ENCODE results near the gene MED19. TPM values are rescaled to one million over a fixed set of nuclear protein-coding genes. Genes with fewer than 3 reads are reported as not detected.

Gene MED19
- total RNA-seq (2014; rRNA removed; shearing (Covaris generic)) = 17.9 and 19.1 TPM in 2 replicates

DNA sequence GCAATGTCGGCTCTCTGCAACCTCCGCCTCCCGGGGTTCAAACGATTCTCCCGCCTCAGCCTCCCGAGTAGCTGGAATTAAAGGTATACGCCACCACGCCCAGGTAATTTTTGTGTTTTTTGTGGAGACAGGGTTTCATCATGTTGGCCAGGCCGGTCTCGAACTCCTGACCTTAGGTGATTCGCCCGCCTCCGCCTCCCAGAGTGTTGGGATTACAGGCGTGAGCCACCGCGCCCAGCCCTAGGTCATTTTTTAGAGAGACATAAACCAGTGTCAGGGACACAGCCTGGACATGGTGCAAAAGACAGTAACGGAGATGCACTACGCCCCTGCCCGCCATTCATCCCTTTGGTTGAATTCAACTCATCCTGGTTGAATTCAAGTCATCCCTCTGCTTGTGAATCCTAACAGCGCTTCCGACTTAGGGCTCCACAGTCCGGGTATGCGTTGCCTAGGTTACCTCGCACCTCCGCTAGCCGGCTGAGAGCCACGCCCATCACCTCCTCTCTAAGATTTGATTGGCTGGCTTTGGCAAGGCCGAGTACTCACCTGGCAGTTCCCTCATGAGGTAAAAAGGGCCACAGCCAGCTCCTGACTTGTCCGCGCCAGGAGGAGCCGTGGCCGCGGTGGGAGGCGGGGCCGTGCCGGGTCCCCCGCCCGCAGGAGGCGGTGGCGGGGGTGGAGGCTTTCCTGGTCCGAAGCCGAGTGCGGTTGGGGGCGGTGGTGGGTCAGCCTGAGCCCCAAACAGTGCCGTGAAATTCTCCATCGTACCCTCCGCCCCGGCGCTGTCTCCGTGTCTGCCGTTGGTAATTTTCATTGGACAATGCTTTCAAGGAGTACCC is at the start of gene MED19:
Gene MED19 (minus strand): TSS at position 802 of the 842 bp plus-strand sequence. CDS start 36 bp downstream, at position 766.
- Histone ChIP-seq H3K36me3 (replicated peaks; ENCODE audit: control insufficient read depth, insufficient read depth, low read length) (no peaks in the 10 kb centered on the region), H3K4me3 (ENCODE audit: insufficient read depth, low read depth, low read length) (peak within 1 kb of the TSS; percentile 93), H3K27me3 (ENCODE audit: control insufficient read depth, insufficient read depth, low read length) (no peaks in the 10 kb centered on the region)
- peak; percentile 95 for DNase-seq

DNA sequence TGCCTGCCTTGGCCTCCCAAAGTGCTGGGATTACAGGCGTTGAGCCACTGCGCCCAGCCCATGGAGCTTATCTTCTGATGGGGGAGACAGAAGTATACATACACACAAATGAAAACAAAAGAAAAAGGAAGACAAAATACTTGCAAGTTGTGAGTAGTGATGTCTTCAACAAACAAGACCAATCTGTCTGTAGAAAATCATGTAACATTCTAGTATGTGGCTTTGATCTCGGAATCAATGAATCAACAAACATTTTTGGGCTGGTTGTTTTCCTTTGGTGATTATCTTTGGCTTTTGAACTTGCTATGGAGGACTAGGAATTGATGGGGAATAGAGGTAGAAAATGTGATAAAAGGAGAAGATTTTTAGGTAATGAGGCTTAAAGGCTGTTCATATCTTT is 46.2 kb upstream of the MED19 start:
- Histone ChIP-seq H3K27me3 (ENCODE audit: control insufficient read depth, insufficient read depth, low read length) (no peaks in the 10 kb centered on the region; the same call in 1 of the 2 replicates), H3K36me3 (replicated peaks; ENCODE audit: control insufficient read depth, insufficient read depth, low read length) (no peaks in the 10 kb centered on the region), H3K4me3 (ENCODE audit: insufficient read depth, low read depth, low read length) (no peak overlapping the region)
- no peak for DNase-seq

- Histone ChIP-seq H3K36me3 (replicated peaks; ENCODE audit: control insufficient read depth, insufficient read depth, low read length) (no peaks in the 10 kb centered on the region), H3K27me3 (ENCODE audit: control insufficient read depth, insufficient read depth, low read length) (no peaks in the 10 kb centered on the region; the same call in 1 of the 2 replicates), H3K4me3 (ENCODE audit: insufficient read depth, low read depth, low read length) (no peak overlapping the region)
- peak; percentile 55 for DNase-seq
Observed at GRCh38 chr11:57752954-57753353, 40.9 kb upstream of the MED19 start.

- Histone ChIP-seq H3K27me3 (ENCODE audit: control insufficient read depth, insufficient read depth, low read length) (no peaks in the 10 kb centered on the region; the same call in 1 of the 2 replicates), H3K36me3 (replicated peaks; ENCODE audit: control insufficient read depth, insufficient read depth, low read length) (no peaks in the 10 kb centered on the region), H3K4me3 (ENCODE audit: insufficient read depth, low read depth, low read length) (no peak within 1 kb of the TSS)
- DNase-seq = peak; percentile 77
Observed at GRCh38 chr11:57751676-57752253, 39.8 kb upstream of the MED19 start, which contains the start of gene BTBD18. BTBD18 (minus strand) TSS chr11:57751819; CDS start chr11:57751188, 631 bp downstream.

DNA sequence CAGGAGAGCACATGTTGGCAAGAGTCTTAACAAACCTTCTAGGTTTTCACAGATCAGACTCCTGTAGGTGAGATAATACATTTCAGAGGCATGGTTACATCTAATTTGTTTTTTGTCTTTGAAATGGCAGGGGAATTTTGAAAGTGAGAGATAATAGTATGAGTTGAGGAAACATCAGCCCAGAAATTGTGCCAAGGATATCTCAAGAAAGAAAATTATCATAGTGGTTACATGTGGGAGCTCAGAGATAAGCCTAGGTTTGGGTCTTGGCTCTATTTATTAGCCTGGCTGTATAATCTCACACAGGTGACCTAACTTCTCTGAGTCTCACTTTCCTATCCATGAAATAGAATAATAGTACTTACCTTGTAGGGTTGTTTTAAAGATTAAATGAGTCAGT is 39.2 kb upstream of the MED19 start:
- no peaks in the 10 kb centered on the region for H3K36me3 ChIP-seq (replicated peaks; ENCODE audit: control insufficient read depth, insufficient read depth, low read length)
- no peak overlapping the region for H3K4me3 ChIP-seq (ENCODE audit: insufficient read depth, low read depth, low read length)
- no peak for DNase-seq

DNA sequence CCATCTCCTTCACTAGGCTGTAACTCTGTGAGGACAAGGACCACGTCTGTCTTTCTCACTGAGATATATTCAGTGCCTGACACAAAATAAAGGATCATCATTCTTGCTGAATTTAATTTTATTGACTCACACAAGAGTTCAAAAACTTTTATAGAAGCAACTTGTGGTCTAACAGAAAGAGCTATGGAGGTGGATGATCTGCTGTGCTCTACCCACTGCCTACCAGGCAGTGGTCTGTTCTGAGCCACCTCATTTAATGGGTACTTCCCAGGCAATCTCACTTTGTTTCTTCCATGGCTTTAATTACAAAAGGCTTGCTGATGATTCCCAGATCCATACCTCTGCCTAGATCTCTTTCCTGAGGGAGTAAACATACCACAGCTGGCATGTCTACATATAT is 34.9 kb upstream of the MED19 start:
- Histone ChIP-seq H3K36me3 (replicated peaks; ENCODE audit: control insufficient read depth, insufficient read depth, low read length) (peaks cover 18% of the 10 kb centered on the region), H3K4me3 (ENCODE audit: insufficient read depth, low read depth, low read length) (no peak overlapping the region), H3K27me3 (ENCODE audit: control insufficient read depth, insufficient read depth, low read length) (no peaks in the 10 kb centered on the region)
- DNase-seq = no peak

More for the DNA sequence above, 39.2 kb upstream of the MED19 start:
- H3K27me3 ChIP-seq (ENCODE audit: control insufficient read depth, insufficient read depth, low read length) = no peaks in the 10 kb centered on the region; the same call in 1 of the 2 replicates

- Histone ChIP-seq H3K4me3 (ENCODE audit: insufficient read depth, low read depth, low read length) (no peak overlapping the region), H3K36me3 (replicated peaks; ENCODE audit: control insufficient read depth, insufficient read depth, low read length) (peaks cover 18% of the 10 kb centered on the region), H3K27me3 (ENCODE audit: control insufficient read depth, insufficient read depth, low read length) (no peaks in the 10 kb centered on the region)
- no peak for DNase-seq
Observed at GRCh38 chr11:57745206-57745605, 33.2 kb upstream of the MED19 start.

DNA sequence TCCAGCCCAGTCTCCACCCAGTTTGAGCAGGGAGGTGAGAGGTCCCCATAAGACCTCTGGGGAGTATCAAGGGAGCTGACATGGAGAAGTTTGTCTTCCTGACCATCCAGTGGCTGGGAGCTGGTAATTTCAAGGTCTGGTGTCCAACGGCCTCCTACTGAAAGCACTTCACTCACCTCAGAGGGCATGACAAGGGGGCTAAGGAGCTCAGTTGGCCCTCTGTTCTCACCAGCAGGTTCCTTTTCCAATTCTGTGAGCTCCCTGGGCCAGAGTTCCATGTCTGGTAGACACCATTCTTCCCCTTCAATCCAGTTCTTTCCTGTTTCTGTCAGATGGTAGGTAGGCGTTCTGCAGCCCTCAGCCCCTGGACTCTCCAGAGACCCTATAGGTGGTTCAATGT is 32.3 kb upstream of the MED19 start:
- no peak overlapping the region for H3K4me3 ChIP-seq (ENCODE audit: insufficient read depth, low read depth, low read length)
- H3K27me3 ChIP-seq (ENCODE audit: control insufficient read depth, insufficient read depth, low read length) = no peaks in the 10 kb centered on the region
- DNase-seq = no peak
- peaks cover 18% of the 10 kb centered on the region for H3K36me3 ChIP-seq (replicated peaks; ENCODE audit: control insufficient read depth, insufficient read depth, low read length)

DNA sequence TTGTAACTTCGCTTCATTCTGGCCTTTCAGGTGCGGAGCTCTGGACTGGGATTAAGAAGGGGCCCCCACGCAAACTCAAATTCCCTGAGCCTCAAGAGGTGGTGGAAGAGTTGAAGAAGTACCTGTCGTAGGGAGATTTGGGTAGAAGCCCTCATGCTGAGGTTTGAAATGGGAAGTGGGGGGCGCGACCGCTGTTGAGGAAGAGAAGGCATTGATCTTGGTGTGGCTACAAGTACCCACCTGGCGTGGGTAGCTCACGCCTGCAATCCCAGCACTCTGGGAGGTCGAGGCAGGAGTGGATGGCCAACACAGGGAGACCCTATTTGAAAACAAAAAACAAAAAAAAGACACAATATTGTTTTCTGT is 30.1 kb upstream of the MED19 start:
- DNase-seq = no peak
- Histone ChIP-seq H3K4me3 (ENCODE audit: insufficient read depth, low read depth, low read length) (peak overlapping the region; percentile 89), H3K27me3 (ENCODE audit: control insufficient read depth, insufficient read depth, low read length) (no peaks in the 10 kb centered on the region), H3K36me3 (replicated peaks; ENCODE audit: control insufficient read depth, insufficient read depth, low read length) (peaks cover 30% of the 10 kb centered on the region)

DNA sequence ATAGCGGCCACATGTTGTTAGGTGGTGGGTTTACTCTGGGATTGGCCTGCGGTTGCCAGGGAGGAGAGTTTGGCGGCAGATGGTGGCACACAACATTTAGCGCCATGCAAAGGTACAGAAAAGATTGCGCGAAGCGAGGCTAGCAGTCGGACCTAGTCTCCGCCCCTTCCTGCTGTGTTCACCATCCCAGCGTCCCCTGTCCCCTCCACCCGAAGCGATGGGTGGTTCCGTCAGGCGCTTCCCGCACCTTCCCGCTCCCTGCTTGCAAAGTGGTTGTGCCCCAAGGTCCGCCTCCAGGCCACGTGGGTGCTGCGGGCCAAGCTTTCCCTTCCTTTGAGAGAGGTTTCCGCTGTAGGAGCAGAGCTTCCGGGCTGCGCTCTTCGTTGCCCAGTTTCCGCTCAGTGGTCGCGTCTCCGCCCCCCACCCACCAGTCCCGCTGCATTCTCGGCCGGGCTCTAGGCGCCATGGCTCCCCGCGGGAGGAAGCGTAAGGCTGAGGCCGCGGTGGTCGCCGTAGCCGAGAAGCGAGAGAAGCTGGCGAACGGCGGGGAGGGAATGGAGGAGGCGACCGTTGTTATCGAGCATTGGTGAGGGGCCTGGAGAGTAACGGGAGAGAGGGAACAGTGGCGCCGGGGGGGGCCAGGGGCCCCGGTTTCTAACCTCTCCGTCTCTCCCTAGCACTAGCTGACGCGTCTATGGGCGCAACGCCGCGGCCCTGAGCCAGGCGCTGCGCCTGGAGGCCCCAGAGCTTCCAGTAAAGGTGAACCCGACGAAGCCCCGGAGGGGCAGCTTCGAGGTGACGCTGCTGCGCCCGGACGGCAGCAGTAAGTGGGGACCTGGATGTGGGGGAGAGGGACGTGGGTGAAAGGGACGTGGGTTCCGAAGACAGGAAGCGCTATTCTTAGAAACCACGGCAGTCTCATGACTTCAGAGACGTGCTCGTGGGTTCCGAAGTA is 29.4 kb upstream of the MED19 start, which contains the start of gene SELENOH:
Gene SELENOH (plus strand): TSS at position 360 of the 955 bp plus-strand sequence. CDS start 105 bp downstream, at position 465.
- H3K36me3 ChIP-seq (replicated peaks; ENCODE audit: control insufficient read depth, insufficient read depth, low read length) = peaks cover 30% of the 10 kb centered on the region
- peak; percentile 93 for DNase-seq
- no peaks in the 10 kb centered on the region for H3K27me3 ChIP-seq (ENCODE audit: control insufficient read depth, insufficient read depth, low read length)
- H3K4me3 ChIP-seq (ENCODE audit: insufficient read depth, low read depth, low read length) = peak within 1 kb of the TSS; percentile 89

DNA sequence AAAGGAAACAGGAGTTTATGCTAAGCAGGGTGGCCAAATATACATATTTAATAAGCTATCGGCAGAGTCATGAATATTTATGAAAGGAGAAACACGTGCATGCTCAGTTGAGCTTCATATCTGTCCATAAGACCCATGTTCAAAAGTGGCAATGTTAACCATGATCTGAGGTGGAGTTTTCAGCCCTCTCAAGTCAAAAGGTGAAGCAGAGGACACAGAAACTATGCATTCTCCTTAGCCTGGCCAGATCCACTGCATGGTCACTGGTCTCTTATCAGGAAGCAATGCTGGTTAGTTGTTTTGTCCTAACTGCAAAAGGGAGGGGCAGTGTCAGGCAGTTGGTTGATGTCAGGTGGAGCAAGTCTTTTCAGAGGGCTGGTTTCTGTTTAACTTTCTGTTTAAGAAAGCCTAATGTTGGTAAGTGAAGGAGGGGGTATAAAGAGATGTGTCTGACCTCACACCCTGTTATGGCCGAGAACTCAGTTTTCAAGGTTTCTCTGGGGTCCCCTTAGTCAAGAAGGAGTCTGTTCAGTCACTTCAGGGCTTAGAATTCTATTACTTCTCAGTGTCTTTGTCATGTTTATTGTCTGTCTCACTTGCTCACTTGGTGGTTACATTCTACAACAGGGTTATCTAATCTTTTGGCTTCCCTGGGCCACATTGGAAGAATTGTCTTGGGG is 23.7 kb upstream of the MED19 start:
- Histone ChIP-seq H3K36me3 (replicated peaks; ENCODE audit: control insufficient read depth, insufficient read depth, low read length) (peaks cover 12% of the 10 kb centered on the region), H3K27me3 (ENCODE audit: control insufficient read depth, insufficient read depth, low read length) (no peaks in the 10 kb centered on the region), H3K4me3 (ENCODE audit: insufficient read depth, low read depth, low read length) (no peak overlapping the region)
- no peak for DNase-seq

DNA sequence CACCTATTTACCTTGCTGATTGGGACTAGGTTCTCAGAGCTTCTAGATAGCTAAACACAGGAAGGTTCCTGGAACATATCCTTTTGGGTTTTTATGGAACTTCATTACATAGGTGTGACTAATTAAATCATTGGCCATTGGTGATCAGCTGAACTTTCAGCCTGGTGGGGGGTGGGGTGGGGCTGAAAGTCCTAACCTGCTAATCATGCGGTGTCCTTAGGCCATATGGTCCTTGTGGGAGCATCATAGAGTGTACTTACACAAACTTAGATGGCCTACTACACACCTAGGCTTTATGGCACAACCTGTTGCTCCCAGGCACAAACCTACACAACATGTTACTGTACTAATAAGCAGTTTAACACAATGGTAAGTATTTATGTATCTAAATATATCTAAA is 20.6 kb upstream of the MED19 start:
- H3K4me3 ChIP-seq (ENCODE audit: insufficient read depth, low read depth, low read length) = no peak overlapping the region
- no peaks in the 10 kb centered on the region for H3K27me3 ChIP-seq (ENCODE audit: control insufficient read depth, insufficient read depth, low read length)
- peaks cover 2% of the 10 kb centered on the region for H3K36me3 ChIP-seq (replicated peaks; ENCODE audit: control insufficient read depth, insufficient read depth, low read length)
- no peak for DNase-seq

- Histone ChIP-seq H3K4me3 (ENCODE audit: insufficient read depth, low read depth, low read length) (no peak overlapping the region), H3K27me3 (ENCODE audit: control insufficient read depth, insufficient read depth, low read length) (no peaks in the 10 kb centered on the region), H3K36me3 (replicated peaks; ENCODE audit: control insufficient read depth, insufficient read depth, low read length) (no peaks in the 10 kb centered on the region; the same call in 1 of the 2 replicates)
- no peak for DNase-seq
Observed at GRCh38 chr11:57729479-57729878, 17.5 kb upstream of the MED19 start.

GRCh38 chr11:57728829-57729228 is 16.8 kb upstream of the MED19 start:
- Histone ChIP-seq H3K4me3 (ENCODE audit: insufficient read depth, low read depth, low read length) (no peak overlapping the region), H3K36me3 (replicated peaks; ENCODE audit: control insufficient read depth, insufficient read depth, low read length) (no peaks in the 10 kb centered on the region; the same call in 1 of the 2 replicates), H3K27me3 (ENCODE audit: control insufficient read depth, insufficient read depth, low read length) (no peaks in the 10 kb centered on the region)
- no peak for DNase-seq
